Vagina (tissue), 2 donors: ENCODE results near the gene DENND5A. TPM values are rescaled to one million over a fixed set of nuclear protein-coding genes. Genes with fewer than 3 reads are reported as not detected.
"Not testable (repeated sequence)": the region's sequence is repeated elsewhere in the genome, so short reads cannot be mapped to it uniquely, and the experiment has no call there.

Experiments used
- DNase-seq, 2 donors: peaks; one replicate each; pipeline ENCODE4 v3.0.0-alpha.2; 2017; ENCODE audit errors: extremely low spot score in 2 of 2
- H3K27ac ChIP-seq: fragments of 200-600 bp; sonication (generic); one replicate; pipeline ENCODE4 v1.5.1; 2019
- H3K27me3 ChIP-seq: fragments of 200-600 bp; sonication (generic); one replicate; pipeline ENCODE4 v1.5.1; 2019
- H3K36me3 ChIP-seq, 2 donors: fragments of 200-600 bp; sonication (generic); one replicate each; pipeline ENCODE4 v1.5.1; 2017 to 2019
- H3K4me1 ChIP-seq: fragments of 200-600 bp; sonication (generic); one replicate; pipeline ENCODE4 v1.5.1; 2019
- H3K4me3 ChIP-seq, 2 donors: fragments of 200-600 bp; sonication (generic); 1 replicate in 1 of 2; 2 replicates in 1 of 2; pipeline ENCODE4 v1.5.1; 2016 to 2019
- H3K9me3 ChIP-seq: fragments of 200-600 bp; sonication (generic); one replicate; pipeline ENCODE4 v1.5.1; 2019
- POLR2A ChIP-seq, 2 donors: fragments of 450-650 bp; IDR thresholded peaks; one replicate each; pipeline ENCODE4 v1.6.1; 2017; ENCODE audit warnings: antibody characterized with exemption in 2 of 2, mild to moderate bottlenecking in 2 of 2, moderate library complexity in 2 of 2
- POLR2AphosphoS5 ChIP-seq, 2 donors: sonication (generic); formaldehyde crosslinking; IDR thresholded peaks; one replicate each; pipeline ENCODE4 v1.9.0; 2017; ENCODE audit warnings: antibody characterized with exemption in 2 of 2, mild to moderate bottlenecking in 2 of 2, low read depth in 1 of 2; ENCODE audit not compliant: insufficient read depth in 1 of 2
- intact Hi-C: fragments of 100-400 bp; cut with DNase I; formaldehyde crosslinking; loops from one replicate; pipeline ENCODE4 v1.15.1; 2023
- total RNA-seq: library from RNA; depleted of rRNA; stranded (reverse); fragments of >200 nt; gene quantifications from one replicate; pipeline ENCODE4 v1.2.3, GENCODE V29; 2016
- TF ChIP-seq, protein P1 (sequence below), 3 experiments: fragments of 450-650 bp in 2 of 3; fragments of 200-600 bp in 1 of 3; sonication (generic) in 1 of 3; IDR thresholded peaks; one replicate each; pipeline ENCODE4 v1.5.1; 2017 to 2019; ENCODE audit warnings: antibody characterized with exemption in 3 of 3, mild to moderate bottlenecking in 2 of 3, moderate library complexity in 2 of 3

The DENND5A gene
- total RNA-seq, 1 donor from 2014 or later: 82.0 TPM

DNA sequence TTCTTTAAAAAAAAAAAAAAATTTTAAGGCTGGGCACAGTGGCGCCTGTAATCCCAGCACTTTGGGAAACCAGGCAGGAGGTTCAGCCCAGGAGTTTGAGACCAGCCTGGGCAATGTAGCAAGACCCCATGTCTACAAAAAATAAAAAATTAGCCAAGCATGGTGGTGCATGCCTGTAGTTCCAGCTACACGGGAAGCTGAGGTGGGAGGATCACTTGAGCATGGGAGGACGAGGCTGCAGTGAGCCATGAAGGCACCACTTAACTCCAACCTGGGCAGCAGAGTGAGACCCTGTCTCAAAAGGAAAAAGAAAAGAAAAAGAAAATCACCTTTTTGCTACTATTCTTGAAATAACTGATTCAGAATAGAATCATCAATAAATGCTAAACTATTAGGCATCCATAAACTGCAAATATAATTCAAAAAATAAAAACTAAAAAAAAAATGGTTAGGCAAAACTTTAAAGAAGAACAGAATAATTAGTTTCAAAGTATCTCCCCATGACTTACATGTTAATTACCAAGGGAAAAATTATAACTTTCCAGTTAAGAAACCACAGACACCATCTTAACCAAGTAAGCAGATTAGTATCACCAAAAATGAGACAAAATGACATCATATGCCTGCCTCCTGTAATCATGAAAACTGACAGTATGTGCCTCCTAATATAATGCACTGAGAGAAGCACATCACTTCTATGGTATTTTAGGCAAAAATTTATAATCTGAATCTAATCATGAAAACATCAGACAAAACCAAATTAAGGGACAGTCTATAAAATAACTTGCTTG, 63.6 kb downstream of the DENND5A start:
- Histone ChIP-seq H3K9me3 (no peaks in the 10 kb centered on the region), H3K4me3 (no peak overlapping the region), H3K27ac (no peak overlapping the region), H3K4me1 (no peaks in the 10 kb centered on the region), H3K36me3 (peaks cover 0 to 8% of the 10 kb centered on the region in 2 donors), H3K27me3 (no peaks in the 10 kb centered on the region)
- TF ChIP-seq POLR2AphosphoS5 (IDR thresholded peaks at IDR 0.05; ENCODE audit: insufficient read depth in 1 of 2, low read depth in 1 of 2) (no peak), POLR2A (IDR thresholded peaks at IDR 0.05) (no peak)
- TF ChIP-seq, protein P1, sequence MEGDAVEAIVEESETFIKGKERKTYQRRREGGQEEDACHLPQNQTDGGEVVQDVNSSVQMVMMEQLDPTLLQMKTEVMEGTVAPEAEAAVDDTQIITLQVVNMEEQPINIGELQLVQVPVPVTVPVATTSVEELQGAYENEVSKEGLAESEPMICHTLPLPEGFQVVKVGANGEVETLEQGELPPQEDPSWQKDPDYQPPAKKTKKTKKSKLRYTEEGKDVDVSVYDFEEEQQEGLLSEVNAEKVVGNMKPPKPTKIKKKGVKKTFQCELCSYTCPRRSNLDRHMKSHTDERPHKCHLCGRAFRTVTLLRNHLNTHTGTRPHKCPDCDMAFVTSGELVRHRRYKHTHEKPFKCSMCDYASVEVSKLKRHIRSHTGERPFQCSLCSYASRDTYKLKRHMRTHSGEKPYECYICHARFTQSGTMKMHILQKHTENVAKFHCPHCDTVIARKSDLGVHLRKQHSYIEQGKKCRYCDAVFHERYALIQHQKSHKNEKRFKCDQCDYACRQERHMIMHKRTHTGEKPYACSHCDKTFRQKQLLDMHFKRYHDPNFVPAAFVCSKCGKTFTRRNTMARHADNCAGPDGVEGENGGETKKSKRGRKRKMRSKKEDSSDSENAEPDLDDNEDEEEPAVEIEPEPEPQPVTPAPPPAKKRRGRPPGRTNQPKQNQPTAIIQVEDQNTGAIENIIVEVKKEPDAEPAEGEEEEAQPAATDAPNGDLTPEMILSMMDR (IDR thresholded peaks at IDR 0.05): no peak
- intact Hi-C loops: no loop called here
- DNase-seq: no peak

DNA sequence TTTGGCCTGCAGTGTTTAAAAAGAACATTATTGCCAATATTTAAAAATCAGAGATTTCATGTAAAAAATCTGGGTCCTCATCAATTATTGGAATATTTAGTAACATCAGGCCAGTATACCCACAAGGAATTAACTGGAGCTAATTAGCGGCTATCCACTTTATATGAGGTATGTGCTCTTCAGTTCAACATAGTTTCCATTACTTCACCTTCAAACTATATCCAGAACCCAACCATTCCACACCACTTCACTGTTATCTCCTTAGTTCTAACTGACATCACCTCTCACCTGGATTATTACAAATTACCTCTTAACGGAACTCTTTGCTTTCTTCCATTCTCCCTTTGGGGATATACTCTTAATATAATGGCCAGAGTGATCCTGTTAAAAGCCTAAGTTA, 64.7 kb downstream of the DENND5A start:
- no peaks in the 10 kb centered on the region for H3K27me3 ChIP-seq
- intact Hi-C loops: no loop called here
- H3K27ac ChIP-seq: no peak overlapping the region
- H3K4me3 ChIP-seq: no peak overlapping the region
- no peak for DNase-seq
- TF ChIP-seq POLR2A (IDR thresholded peaks at IDR 0.05) (no peak), POLR2AphosphoS5 (IDR thresholded peaks at IDR 0.05; ENCODE audit: insufficient read depth in 1 of 2, low read depth in 1 of 2) (no peak)
- TF ChIP-seq, protein P1 (IDR thresholded peaks at IDR 0.05): no peak
- no peaks in the 10 kb centered on the region for H3K4me1 ChIP-seq
- H3K36me3 ChIP-seq: peaks cover 0 to 8% of the 10 kb centered on the region in 2 donors
- no peaks in the 10 kb centered on the region for H3K9me3 ChIP-seq

DNA sequence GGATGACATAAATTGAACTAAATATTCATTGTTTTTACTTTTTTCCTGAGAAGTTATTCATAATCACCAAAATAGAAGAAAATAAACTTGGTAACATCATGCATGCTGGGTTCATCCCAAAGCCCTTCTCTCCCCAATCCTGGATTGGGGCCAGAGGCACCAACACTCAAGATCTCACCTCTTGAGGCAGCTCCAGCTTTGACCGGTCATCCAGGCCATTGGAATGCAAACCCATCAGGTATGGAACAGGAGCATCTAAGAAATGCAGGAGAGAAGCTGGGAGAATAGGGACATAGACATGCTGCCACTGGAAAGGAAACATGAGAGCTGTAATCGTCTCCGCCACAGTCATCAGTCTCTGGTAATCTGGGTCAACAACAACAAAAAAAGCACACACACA, 71.8 kb downstream of the DENND5A start:
- no peaks in the 10 kb centered on the region for H3K36me3 ChIP-seq
- DNase-seq: no peak

DNA sequence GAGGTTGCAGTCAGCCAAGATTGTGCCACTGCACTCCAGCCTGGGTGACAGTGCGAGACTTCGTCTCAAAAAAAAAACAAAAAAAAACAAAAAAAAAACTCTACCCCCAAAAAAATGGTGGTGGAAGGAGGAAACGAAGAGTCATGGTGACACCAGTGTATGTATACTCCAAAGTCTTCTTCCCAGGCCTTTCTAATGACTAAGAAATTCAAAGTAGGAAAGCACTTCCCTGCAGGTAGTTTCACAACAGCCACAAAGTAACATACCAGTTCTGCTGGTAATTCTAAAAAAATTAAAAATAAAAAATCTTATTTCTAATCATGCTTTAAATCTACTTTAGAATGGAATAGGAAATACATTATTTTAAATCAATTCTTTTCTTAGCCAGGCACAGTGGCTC, 72.6 kb downstream of the DENND5A start:
- H3K4me1 ChIP-seq: no peaks in the 10 kb centered on the region
- no peak overlapping the region for H3K27ac ChIP-seq
- intact Hi-C loops: no loop called here
- no peak overlapping the region for H3K4me3 ChIP-seq
- no peaks in the 10 kb centered on the region for H3K36me3 ChIP-seq
- H3K9me3 ChIP-seq: no peaks in the 10 kb centered on the region
- no peak for DNase-seq
- no peaks in the 10 kb centered on the region for H3K27me3 ChIP-seq
- no peak for TF ChIP-seq POLR2AphosphoS5 (IDR thresholded peaks at IDR 0.05; ENCODE audit: insufficient read depth in 1 of 2, low read depth in 1 of 2)
- no peak for TF ChIP-seq POLR2A (IDR thresholded peaks at IDR 0.05)
- TF ChIP-seq, protein P1 (IDR thresholded peaks at IDR 0.05): no peak

More for the DNA sequence above, 71.8 kb downstream of the DENND5A start:
- TF ChIP-seq POLR2A (IDR thresholded peaks at IDR 0.05): no peak
- TF ChIP-seq, protein P1 (IDR thresholded peaks at IDR 0.05): no peak
- TF ChIP-seq POLR2AphosphoS5 (IDR thresholded peaks at IDR 0.05; ENCODE audit: insufficient read depth in 1 of 2, low read depth in 1 of 2): no peak
- Histone ChIP-seq H3K27ac (no peak overlapping the region), H3K4me1 (no peaks in the 10 kb centered on the region), H3K9me3 (no peaks in the 10 kb centered on the region), H3K27me3 (no peaks in the 10 kb centered on the region), H3K4me3 (no peak overlapping the region)
- intact Hi-C loops: no loop called here

DNA sequence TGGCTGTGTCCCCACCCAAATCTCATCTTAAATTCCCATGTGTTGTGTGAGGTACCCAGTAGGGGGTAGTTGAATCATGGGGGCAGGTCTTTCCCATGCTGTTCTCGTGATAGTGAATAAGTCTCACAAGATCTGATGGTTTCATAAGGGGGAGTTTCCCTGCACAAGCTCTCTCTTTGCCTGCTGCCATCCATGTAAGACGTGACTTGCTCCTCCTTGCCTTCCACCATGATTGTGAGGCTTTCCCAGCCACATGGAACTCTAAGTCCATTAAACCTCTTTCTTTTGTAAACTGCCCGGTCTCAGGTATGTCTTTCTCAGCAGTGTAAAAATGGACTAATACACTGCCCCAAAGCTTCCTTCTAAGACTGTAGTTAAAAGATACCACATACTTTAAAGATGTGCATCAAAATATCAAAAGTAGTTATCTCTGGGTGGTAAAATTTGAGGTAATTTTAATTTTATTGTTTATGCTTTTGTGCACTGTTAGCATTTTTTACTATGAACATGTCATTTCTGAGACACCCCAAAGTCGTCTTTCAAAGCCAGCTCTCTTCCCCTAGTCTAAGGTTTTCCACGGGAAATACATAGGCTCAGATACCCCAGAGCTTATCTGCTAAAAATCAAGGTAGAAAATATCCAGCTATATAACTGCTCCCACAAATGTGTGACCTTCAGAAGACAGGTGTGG, 74.7 kb downstream of the DENND5A start:
- H3K27me3 ChIP-seq, DNase-seq, H3K4me3 ChIP-seq, H3K4me1 ChIP-seq, H3K9me3 ChIP-seq, H3K27ac ChIP-seq, H3K36me3 ChIP-seq, intact Hi-C loops: not testable (repeated sequence)

DNA sequence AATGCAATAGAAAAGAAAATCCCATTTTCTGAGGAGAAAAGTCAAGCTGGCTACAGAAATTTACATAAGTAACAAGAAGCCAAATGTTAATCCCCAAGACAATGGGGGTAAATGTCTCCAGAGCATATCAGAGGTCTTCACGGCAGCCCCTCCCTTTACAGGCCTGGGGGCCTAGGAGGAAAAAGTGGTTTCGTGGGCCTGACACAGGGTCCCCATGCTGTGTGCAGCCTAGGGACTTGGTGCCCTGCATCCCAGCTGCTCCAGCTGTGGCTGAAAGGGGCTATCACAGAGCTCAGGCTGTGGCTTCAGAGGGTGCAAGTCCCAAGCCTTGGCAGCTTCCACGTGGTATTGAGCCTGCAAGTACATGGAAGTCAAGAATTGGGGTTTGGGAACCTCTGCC, 76.3 kb downstream of the DENND5A start:
- DNase-seq, H3K4me1 ChIP-seq, H3K27ac ChIP-seq, H3K9me3 ChIP-seq, intact Hi-C loops, H3K36me3 ChIP-seq, H3K4me3 ChIP-seq, H3K27me3 ChIP-seq: not testable (repeated sequence)
